ENCODE results near the gene NDFIP1. TPM values are rescaled to one million over a fixed set of nuclear protein-coding genes. Genes with fewer than 3 reads are reported as not detected.
"Not testable (repeated sequence)": the region's sequence is repeated elsewhere in the genome, so short reads cannot be mapped to it uniquely, and the experiment has no call there.

The NDFIP1 gene
- polyA plus RNA-seq, 1 donor: 135 TPM

DNA sequence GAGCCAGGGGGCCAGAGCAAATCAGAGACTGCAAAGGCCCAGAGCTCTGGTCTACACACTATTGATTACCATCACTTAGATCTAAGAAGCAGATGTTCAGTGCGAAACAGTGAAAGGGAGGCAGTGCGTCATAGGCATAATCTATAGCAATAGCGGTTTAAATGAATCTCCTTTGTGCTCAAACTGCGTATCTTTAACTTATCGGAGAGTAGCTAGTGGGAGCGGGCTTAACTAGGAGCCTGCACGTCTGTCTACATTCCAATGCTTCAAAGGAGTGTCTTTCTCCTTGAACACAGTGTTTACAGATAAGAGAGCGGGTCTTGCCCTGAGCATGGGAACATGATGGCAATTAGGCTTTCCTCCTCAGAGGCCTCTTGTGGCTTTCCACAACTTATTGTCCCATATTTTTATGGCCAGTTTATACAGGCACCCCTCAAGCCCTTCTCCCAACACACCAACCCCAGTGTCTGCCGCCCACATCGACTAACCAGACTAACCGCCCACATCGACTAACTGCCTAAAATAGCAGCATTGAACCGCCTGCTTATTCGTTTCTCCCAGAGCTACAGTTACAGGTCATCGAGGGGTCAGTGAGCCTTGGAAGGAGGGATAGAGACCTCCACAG lies 19.6 kb upstream of the NDFIP1 start:
- DNase-seq: not testable (repeated sequence)

DNA sequence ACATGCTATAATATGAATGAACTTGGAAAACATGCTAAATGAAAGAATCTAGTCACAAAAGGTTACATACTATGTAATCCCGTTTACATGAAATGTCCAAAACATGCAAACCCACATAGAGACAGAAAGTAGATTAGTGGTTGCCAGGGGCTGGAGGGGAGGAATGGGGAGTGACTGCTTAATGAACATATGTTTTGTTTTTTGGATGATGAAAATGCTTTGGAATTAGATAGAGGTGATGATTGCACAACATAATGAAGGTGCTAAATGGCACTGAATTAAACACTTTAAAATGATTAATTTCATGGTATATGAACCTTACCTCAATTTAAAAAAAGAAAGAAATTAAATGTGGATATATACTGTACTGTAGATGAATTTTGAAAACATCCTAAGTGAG lies 17.6 kb upstream of the NDFIP1 start:
- no peak for DNase-seq

DNA sequence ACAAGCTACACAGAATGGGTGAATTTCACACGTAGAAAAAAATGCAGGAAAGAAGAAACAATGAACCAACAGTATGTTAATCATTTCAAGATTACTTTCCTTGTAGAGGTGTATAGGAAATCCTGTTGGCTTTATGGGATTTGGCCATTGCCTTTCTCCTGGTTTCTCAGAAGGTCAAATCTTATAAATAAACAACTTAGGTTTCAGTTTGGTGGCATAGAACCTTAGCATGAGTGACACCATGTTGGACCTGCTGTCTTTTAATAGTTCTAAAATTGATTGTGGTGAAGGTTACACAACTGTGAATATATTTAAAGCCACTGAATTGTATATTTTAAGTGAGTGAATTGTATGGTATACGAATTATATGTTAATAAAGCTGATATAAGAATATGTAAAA lies 16.7 kb upstream of the NDFIP1 start:
- DNase-seq: no peak

DNA sequence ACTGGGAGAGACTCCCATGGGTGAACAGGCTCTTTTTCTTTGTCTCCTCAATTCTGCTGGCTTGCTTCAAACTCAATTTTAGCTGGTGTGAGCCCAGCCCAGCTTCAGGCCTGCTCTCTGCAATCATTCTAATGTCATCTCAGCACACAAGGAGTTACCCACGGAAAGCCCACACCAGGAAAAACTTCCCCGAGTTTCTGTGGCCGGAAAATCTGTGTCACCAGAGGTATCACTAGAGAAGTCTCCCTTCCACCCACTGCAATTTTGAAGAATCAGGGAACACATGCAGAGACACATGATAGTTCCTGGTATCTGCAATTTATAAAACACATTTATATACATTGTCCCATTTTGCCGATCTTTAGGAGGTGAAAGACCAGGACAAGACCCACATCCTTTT lies 13.5 kb upstream of the NDFIP1 start:
- DNase-seq: no peak

DNA sequence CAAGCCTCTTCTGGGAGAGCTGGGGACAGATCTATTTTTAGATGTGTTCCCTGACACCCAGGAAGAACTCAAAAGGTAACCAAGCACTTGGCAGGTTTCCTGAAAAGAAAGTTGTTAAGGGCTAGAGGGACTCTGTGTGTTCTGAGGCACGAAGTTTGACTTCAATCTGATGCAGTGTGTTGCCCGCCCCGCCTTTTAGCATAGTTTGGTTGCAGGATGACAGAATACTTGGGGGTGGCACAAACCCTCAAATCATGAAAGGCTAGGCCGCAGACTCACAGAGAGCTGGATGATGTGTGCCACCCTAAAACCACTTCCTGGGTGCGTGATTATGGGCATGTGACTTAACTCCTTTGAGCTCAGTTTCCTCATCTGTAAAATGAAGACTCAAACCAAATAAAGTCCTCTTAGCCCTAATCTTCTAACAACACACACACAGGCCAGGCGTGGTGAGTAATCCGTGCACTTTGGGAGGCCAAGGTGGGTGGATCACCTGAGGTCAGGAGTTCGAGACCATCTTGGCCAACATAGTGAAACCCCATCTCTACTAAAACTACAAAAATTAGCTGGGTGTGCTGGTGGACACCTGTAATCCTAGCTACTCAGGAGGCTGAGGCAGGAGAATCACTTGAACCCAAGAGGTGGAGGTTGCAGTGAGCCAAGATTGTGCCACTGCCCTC lies 12.8 kb upstream of the NDFIP1 start:
- DNase-seq: no peak

DNA sequence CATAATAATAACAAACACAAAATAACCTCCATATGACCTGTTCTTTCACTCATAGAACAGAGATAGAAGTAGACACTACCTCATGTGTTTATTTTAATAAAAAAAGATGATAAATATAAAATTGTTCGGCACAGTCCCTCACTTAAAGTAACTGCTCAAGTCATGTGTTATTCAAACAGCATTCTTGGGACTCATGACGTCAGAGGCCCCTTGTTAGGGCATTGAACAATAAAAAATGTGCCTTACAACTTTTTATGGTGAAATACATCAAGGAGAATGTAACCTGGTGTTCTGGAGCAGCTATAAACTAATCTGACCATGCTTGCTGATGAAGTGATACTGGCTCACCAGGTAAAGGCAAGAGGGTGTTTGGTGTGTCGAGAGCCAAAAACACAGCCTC lies 12.2 kb upstream of the NDFIP1 start:
- DNase-seq: no peak

DNA sequence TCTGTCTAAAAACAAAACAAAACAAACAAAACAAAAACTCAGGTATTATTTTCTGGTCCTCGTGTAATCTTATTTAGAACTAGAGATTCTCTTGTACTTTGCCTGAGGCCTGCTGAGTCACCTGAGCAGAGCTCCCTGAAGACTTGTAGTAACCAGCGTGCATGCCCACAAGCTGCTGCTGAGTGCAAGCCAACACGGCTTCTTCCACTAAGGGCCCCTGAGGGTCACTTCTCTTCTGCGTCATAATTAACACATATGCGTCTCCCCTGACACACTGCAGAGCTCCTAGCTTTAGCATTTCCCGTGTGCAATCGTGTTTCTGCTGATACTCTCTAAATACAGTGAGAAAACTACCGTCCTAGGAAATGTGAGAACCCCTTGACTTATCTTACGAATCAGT lies 10.9 kb upstream of the NDFIP1 start:
- no peak for DNase-seq

DNA sequence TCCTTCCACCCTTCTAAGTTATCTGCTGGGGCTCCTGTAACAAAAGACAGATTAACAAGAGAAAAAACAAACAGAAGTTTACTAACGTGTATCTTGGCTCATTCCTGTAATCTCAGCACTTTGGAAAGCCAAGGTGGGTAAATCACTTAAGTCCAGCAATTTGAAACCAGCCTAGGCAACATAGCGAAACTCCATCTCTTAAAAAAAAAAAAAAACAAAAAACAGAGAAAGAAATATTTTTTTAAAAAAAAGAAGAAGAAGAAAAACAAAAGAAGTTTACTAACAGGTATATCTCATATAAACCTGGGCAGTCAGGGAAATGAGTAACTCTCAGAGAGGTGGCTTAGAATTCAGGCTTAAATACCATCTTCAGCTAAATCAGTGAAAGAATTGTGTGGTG lies 10.3 kb upstream of the NDFIP1 start:
- DNase-seq: no peak

DNA sequence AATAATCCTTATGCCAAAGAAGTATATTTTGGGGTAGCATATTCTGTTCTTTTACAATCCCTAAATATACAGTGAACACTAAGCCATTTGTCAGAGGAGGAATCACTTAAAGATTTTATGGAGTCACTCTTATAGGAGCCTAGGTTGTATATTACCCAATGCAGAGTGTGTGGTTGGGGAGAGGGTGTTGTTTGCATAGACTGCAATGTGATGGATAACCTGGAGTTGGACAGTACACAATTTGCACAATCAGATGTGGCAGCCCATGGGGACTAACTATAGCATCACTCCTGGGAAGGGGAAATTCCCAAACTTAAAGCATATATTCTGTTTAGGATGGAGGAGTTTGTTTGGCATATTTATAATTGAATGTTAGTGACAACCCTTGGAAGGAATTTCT lies 9.6 kb upstream of the NDFIP1 start:
- DNase-seq: no peak

DNA sequence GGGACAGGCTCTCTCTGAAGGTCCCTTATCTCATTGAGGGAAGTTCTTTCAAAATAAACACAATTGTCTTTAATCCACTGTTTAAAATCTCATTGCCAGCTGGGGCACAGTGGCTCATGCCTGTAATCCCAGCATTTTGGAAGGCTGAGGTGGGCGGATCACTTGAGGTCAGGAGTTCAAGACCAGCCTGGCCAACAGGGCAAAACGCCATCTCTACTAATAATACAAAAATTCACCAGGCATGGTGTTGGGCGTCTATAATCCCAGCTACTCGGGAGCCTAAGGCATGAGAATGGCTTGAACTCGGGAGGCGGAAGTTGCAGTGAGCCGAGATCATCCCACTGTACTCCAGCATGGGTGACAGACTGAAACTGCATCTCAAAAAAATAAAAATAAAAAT lies 8.3 kb upstream of the NDFIP1 start:
- no peak for DNase-seq

DNA sequence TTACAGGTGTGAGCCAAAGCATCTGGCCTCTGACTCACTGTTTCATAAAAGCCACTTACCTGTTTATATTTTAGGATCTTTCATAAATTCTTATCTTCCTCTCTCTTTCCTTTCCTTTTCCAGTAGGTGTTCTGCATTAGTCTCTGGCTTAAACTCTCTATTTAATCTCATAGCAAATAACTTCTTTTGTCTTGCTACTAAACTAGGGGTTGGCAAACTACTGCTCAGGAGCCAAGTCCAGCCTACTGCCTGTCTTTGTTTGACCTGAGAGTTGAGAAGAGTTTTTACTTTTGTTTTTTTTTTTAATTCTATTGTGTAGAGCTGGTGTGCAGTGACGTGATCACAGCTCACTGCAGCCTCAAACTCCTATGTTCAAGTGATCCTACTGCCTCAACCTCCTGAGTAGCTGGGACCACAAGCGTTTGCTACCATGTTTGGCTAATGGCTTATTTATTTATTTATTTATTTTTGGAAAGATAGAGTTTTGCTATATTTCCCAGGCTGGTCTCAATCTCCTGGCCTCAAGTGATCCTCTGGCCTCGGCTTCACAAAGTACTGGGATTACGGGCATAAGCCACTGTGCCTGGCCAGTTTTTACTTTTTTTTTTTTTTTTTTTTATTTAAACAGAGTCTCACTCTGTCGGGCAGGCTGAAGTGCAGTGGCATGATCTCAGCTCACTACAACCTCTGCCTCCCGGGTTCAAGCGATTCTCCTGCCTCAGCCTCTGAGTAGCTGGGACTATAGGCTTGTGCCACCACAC lies 5.4 kb upstream of the NDFIP1 start:
- no peak for DNase-seq

DNA sequence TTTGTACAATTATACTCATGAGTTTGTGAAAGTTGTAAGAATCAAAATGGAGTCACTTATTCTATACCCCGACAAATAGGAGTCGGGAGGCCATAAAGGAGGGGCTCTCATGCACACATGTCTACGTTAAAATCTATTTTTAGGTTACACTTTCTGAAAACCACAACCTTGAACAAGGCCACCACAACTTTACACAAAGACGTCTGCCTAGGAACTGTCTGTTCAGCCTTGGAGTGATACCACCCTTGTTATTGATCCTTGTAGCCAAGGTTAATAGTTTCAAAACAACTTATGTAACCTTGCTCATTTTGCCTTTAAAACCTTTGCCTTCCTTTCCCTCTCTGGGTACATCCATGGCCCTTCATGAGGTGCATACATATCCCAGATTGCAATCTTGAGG lies 4.1 kb upstream of the NDFIP1 start:
- DNase-seq: no peak

DNA sequence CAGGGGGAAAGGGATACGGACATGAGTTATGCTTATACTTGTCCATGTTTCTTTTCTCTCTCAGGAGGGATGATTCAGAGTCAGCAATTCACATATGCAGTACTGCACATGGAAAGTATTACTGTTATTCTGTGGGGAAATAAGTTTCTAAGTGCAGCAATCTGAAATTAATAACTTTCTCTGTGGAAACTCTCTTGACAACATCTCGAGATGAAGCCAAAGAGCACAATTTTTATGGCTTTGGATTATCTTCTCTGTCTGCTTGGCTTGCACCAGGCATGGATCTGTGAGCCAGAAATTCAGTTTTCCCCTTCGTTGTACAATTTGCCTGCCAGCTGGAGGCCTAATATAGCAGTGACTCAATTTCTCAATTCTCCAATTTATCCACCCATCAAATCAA lies 2.5 kb upstream of the NDFIP1 start:
- DNase-seq: no peak

DNA sequence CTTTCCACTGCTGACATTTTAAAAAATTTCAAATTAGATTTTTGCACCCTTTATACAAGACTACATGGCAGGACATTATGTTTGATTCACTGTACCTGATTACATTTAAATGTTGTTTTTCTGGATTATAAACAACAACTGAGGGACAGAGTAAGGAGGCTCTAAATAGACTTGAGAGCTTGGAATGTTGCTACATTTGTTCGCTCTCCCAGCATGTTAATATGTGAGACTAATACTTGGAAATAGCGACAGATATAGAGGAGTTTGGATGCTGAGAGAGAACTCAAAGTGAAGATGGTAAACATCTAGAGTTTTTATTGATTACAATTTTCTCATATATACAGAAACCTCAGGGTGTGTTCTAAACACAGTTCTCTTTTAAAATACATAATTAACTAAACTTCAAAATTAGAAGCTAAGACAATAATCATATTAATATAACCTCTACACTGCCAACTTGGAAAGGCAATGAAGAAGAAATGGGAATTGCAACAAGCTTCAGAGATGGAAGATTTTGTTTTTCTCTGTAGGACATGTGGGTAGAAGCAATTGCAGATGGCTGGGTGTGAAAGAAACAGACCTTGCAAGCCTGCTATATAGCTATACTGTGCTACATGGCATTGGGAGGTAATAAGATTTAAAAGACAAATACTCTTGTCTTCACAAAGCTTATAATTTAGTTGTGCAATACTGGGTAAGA lies 1.4 kb upstream of the NDFIP1 start:
- no peak for DNase-seq

DNA sequence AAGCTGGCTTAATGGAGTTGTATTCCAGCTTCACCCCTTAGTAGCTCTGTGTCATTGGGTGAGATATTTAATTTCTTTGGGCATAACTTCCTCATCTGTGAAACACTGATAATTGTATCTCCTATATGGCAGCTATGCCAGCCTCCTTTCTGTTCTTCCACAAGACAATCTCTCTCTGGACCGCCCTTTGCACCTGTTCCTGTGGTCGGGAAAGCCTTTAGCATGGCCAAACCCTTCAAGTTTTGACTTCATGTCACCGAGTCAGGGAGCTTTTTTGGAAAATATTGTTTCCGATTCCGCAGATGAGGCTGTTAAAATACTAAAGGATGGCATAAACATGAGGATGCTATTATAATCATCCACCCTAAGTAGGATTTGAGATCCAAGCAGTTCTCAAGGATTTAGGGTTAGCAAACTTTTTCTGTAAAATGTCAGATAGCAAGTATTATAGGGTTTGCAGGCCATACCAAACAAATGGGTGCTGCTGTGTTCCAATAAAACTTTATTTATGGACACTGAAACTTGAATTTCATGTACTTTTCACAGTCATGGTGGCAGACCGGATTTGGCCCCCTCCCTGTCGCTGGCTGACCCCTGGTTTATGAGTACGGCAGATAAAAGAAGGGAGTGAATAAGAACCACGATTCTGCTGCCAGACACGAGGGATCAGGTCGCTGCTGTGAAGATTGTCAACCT lies 695 bp upstream of the NDFIP1 start:
- no peak for DNase-seq

DNA sequence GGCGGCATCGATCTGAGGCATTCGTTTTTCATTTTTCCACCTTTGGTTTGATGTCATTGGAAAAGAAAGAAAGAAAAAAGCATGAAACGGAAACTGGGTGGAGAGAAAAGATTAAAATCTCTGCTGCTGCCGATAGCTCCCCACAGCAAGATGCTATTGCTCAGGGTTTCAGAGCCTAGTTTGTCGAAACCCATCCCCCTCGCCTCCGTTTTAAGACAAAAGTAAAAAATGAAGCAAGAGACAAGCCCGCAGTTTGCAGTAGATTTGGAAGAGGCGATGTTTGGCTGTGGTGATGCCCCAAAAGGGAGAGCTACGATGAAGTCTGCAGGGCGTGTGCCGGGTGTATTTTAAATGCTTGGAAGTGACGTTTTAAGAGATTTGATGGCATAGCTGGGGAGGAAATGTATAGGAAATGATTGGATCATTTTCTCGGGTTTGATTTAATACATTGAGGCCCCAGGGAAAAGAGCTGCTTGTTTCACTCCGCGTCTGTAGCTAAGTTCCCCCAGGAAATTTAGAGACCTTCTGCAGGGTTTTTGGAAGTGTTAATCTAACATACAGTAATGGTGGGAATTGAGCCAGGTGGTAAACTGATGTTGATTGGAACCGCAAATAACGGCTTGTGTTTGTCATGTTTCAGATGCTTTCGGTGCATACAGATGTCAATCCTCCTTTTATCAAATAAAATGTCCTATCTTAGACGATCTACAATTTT lies 909 bp downstream of the NDFIP1 start:
- DNase-seq: no peak

DNA sequence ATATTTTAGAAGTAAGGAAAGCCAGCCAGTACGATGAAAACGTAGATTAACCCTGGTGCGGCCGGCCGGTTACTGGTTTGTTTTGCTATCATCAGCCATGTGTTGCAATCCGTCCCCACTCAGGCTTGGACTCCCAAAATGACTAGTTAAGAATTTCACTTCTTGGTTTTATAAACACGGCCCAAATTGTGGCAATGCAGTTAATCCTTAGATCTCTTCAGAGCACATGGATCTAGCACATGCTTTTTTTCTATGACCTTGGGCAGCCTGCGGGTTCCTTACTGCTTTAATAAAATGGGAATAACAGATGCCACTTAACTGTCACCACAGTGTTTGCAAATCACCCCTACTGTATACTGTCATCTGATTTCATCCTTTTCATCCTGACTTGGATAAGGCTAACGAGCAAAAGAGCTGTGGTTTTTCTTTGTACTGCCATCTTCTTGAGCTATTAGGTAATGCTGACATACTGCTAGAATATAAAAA lies 1.5 kb downstream of the NDFIP1 start:
- DNase-seq: no peak

DNA sequence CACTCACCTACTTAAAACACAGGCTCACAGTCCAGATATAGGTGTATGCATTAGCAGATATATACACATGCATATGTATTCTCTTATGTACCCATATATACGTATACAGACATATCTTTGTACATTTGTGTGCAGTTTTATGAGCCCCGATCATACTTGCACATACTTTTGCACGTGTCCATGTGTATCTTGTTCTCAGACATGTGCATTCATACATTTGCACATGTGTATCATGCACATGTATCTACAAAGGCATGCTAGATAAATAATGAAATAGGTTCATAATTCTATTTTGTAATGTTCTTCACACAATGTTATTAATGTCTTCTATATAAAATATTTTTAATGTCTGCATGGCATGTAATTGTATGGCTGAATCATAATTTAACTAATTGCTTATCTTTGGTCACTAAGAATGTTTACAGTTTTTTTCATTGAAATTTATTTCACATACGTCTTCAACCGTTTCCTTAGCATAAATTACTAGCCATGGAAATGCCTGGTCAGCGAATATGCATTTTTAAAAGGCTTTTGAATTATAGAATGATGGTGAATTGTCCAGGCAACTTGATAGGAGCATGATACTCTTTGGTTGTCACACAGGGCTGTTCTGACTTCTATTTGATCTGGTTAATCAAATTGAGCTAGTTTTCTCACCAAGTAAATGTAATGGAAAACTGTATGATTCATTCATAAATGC lies 2.6 kb downstream of the NDFIP1 start:
- no peak for DNase-seq

DNA sequence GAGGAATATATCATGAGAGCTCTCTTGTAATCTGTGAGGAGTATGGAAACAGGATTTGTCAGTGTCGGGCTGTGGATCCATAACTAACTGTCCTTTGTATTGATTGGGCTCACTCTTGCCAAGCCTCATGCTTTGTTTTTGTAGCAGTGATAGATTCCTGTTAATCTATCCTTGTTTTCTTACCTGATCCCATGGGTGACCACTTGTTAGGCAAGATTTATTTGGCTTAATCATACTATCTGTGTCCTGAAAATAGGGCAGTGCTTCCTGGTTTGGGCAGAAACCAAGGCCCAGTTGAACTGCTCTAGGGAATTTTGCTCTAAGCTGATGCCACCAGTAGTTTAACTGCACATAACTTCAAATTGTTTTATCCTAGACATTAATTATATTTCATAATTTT lies 6.1 kb downstream of the NDFIP1 start:
- DNase-seq: no peak

DNA sequence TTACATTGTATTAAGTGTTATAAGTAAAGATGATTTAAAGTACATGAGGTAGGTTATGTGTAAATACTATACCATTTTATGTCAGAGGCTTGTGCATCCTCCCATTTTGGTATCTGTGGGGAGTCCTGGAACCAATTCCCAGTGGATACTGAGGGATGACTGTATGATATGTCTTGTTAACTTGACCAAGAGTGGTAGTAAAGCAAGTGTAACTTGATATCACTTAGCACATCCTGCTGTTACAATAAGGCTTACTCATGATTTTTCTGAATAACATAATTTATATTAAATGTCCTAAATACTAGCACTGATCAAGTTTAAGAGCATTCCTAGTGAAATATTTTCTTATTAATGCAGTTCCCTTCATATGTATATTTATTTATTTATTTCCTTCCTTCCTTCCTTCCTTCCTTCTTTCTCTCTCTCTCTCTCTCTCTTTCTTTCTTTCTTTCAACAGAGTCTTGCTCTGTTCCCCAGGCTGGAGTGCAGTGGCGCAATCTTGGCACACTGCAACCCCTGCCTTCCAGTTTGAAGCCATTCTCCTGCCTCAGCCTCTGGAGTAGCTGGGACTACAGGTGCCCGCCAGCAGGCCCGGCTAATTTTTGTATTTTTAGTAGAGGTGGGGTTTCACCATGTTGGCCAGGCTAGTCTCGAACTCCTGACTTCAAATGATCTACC lies 7.5 kb downstream of the NDFIP1 start:
- DNase-seq: no peak
